ENCODE measurements around the gene AMPD2.
A peak's percentile ranks its signal among the peaks of the same experiment; 100 is the strongest.

AMPD2 gene

GRCh38 chr1:109625601-109626560, 6.2 kb downstream of the AMPD2 start:
- Histone ChIP-seq H3K4me2 (ENCODE audit: low read length) (no peak overlapping the region), H2AK5ac (ENCODE audit: low read length) (no peak overlapping the region), H3K4me1 (ENCODE audit: control insufficient read depth in 1 of 2, insufficient read depth in 2 of 2, low read length in 2 of 2) (peaks cover 0 to 2% of the 10 kb centered on the region in 2 experiments), H3K9ac (ENCODE audit: low read length) (no peak overlapping the region), H2BK12ac (ENCODE audit: low read length) (no peak overlapping the region), H4K12ac (ENCODE audit: low read depth, low read length) (no peak overlapping the region), H2BK120ac (ENCODE audit: insufficient read depth, low read length, poor library complexity) (no peak overlapping the region), H3K4me3 (ENCODE audit: low read depth, low read length) (no peak overlapping the region), H3K14ac (ENCODE audit: low read length) (no peak overlapping the region), H3K27me3 (ENCODE audit: insufficient read depth, low read length) (no peaks in the 10 kb centered on the region), H3K4ac (ENCODE audit: low read depth, low read length) (no peak overlapping the region), H3K23ac (ENCODE audit: low read length) (no peak overlapping the region), H3K36me3 (ENCODE audit: control insufficient read depth in 1 of 2, insufficient read depth in 2 of 2, low read length in 2 of 2) (peaks cover 49% of the 10 kb centered on the region in 2 experiments), H3K79me1 (ENCODE audit: low read length) (peaks cover 2% of the 10 kb centered on the region), H3K18ac (ENCODE audit: low read length) (no peak overlapping the region), H3K79me2 (ENCODE audit: control insufficient read depth, insufficient read depth, low read length, poor library complexity) (peaks cover 2% of the 10 kb centered on the region), H3K9me3 (ENCODE audit: insufficient read depth, low read depth, low read length) (no peaks in the 10 kb centered on the region), H2AFZ (ENCODE audit: insufficient read depth, low read length, poor library complexity) (no peak overlapping the region), H4K91ac (ENCODE audit: low read depth, low read length) (no peak overlapping the region), H3K27ac (ENCODE audit: low read depth, low read length) (no peak overlapping the region), H2BK5ac (ENCODE audit: low read depth, low read length, poor library complexity) (no peak overlapping the region), H4K8ac (ENCODE audit: low read depth, low read length) (no peak overlapping the region)
- DNase-seq = no peak
- no CpG with 5 or more reads among the region's 32 CpGs for WGBS (ENCODE audit: extremely low coverage, insufficient coverage, insufficient read length)

GRCh38 chr1:109626682-109627408, 7.2 kb downstream of the AMPD2 start:
- no peak overlapping the region for H4K8ac ChIP-seq (ENCODE audit: low read depth, low read length)
- H3K23ac ChIP-seq (ENCODE audit: low read length) = no peak overlapping the region
- peaks cover 58 to 59% of the 10 kb centered on the region in 2 experiments for H3K36me3 ChIP-seq (ENCODE audit: control insufficient read depth in 1 of 2, insufficient read depth in 2 of 2, low read length in 2 of 2)
- DNase-seq = no peak
- no peak overlapping the region for H2AK5ac ChIP-seq (ENCODE audit: low read length)
- no peaks in the 10 kb centered on the region for H3K27me3 ChIP-seq (ENCODE audit: insufficient read depth, low read length)
- no peak overlapping the region for H2AFZ ChIP-seq (ENCODE audit: insufficient read depth, low read length, poor library complexity)
- H3K18ac ChIP-seq (ENCODE audit: low read length) = no peak overlapping the region
- no peaks in the 10 kb centered on the region for H3K79me2 ChIP-seq (ENCODE audit: control insufficient read depth, insufficient read depth, low read length, poor library complexity)
- no peak overlapping the region for H3K4me2 ChIP-seq (ENCODE audit: low read length)
- H2BK12ac ChIP-seq (ENCODE audit: low read length) = no peak overlapping the region
- H3K27ac ChIP-seq (ENCODE audit: low read depth, low read length) = no peak overlapping the region
- H2BK5ac ChIP-seq (ENCODE audit: low read depth, low read length, poor library complexity) = no peak overlapping the region
- no peaks in the 10 kb centered on the region for H3K9me3 ChIP-seq (ENCODE audit: insufficient read depth, low read depth, low read length)
- H3K4me3 ChIP-seq (ENCODE audit: low read depth, low read length) = no peak overlapping the region
- no CpG with 5 or more reads among the region's 21 CpGs for WGBS (ENCODE audit: extremely low coverage, insufficient coverage, insufficient read length)
- no peak overlapping the region for H4K12ac ChIP-seq (ENCODE audit: low read depth, low read length)
- H3K14ac ChIP-seq (ENCODE audit: low read length) = no peak overlapping the region
- H3K4ac ChIP-seq (ENCODE audit: low read depth, low read length) = no peak overlapping the region
- no peak overlapping the region for H2BK120ac ChIP-seq (ENCODE audit: insufficient read depth, low read length, poor library complexity)
- H3K9ac ChIP-seq (ENCODE audit: low read length) = no peak overlapping the region
- no peak overlapping the region for H4K91ac ChIP-seq (ENCODE audit: low read depth, low read length)
- no peaks in the 10 kb centered on the region for H3K4me1 ChIP-seq (ENCODE audit: control insufficient read depth in 1 of 2, insufficient read depth in 2 of 2, low read length in 2 of 2)
- H3K79me1 ChIP-seq (ENCODE audit: low read length) = no peaks in the 10 kb centered on the region

- Histone ChIP-seq H3K23ac (ENCODE audit: low read length) (no peak overlapping the region), H2AFZ (ENCODE audit: insufficient read depth, low read length, poor library complexity) (no peak overlapping the region), H3K36me3 (ENCODE audit: control insufficient read depth in 1 of 2, insufficient read depth in 2 of 2, low read length in 2 of 2) (peaks cover 58 to 62% of the 10 kb centered on the region in 2 experiments), H3K9ac (ENCODE audit: low read length) (no peak overlapping the region), H3K4ac (ENCODE audit: low read depth, low read length) (no peak overlapping the region), H3K79me1 (ENCODE audit: low read length) (no peaks in the 10 kb centered on the region), H3K9me3 (ENCODE audit: insufficient read depth, low read depth, low read length) (no peaks in the 10 kb centered on the region), H2BK5ac (ENCODE audit: low read depth, low read length, poor library complexity) (no peak overlapping the region), H3K4me1 (ENCODE audit: control insufficient read depth in 1 of 2, insufficient read depth in 2 of 2, low read length in 2 of 2) (no peaks in the 10 kb centered on the region), H3K18ac (ENCODE audit: low read length) (no peak overlapping the region), H3K4me3 (ENCODE audit: low read depth, low read length) (no peak overlapping the region), H3K14ac (ENCODE audit: low read length) (no peak overlapping the region), H3K79me2 (ENCODE audit: control insufficient read depth, insufficient read depth, low read length, poor library complexity) (no peaks in the 10 kb centered on the region), H2AK5ac (ENCODE audit: low read length) (no peak overlapping the region), H4K91ac (ENCODE audit: low read depth, low read length) (no peak overlapping the region), H3K27ac (ENCODE audit: low read depth, low read length) (no peak overlapping the region), H2BK120ac (ENCODE audit: insufficient read depth, low read length, poor library complexity) (no peak overlapping the region), H4K8ac (ENCODE audit: low read depth, low read length) (no peak overlapping the region), H3K27me3 (ENCODE audit: insufficient read depth, low read length) (no peaks in the 10 kb centered on the region), H3K4me2 (ENCODE audit: low read length) (no peak overlapping the region), H4K12ac (ENCODE audit: low read depth, low read length) (no peak overlapping the region), H2BK12ac (ENCODE audit: low read length) (no peak overlapping the region)
- DNase-seq = no peak
- WGBS (ENCODE audit: extremely low coverage, insufficient coverage, insufficient read length) = no CpG with 5 or more reads among the region's 23 CpGs
Observed at GRCh38 chr1:109627692-109628399, 8.2 kb downstream of the AMPD2 start.

- H3K4me2 ChIP-seq (ENCODE audit: low read length) = no peak overlapping the region
- no peak overlapping the region for H3K14ac ChIP-seq (ENCODE audit: low read length)
- H3K4me3 ChIP-seq (ENCODE audit: low read depth, low read length) = no peak overlapping the region
- H2AFZ ChIP-seq (ENCODE audit: insufficient read depth, low read length, poor library complexity) = no peak overlapping the region
- no peak overlapping the region for H4K12ac ChIP-seq (ENCODE audit: low read depth, low read length)
- no peak overlapping the region for H2BK12ac ChIP-seq (ENCODE audit: low read length)
- H3K9ac ChIP-seq (ENCODE audit: low read length) = no peak overlapping the region
- no peak overlapping the region for H2AK5ac ChIP-seq (ENCODE audit: low read length)
- H2BK120ac ChIP-seq (ENCODE audit: insufficient read depth, low read length, poor library complexity) = no peak overlapping the region
- DNase-seq = peak; percentile 28 to 43
- H2BK5ac ChIP-seq (ENCODE audit: low read depth, low read length, poor library complexity) = no peak overlapping the region
- no peaks in the 10 kb centered on the region for H3K27me3 ChIP-seq (ENCODE audit: insufficient read depth, low read length)
- no peak overlapping the region for H3K4ac ChIP-seq (ENCODE audit: low read depth, low read length)
- H4K91ac ChIP-seq (ENCODE audit: low read depth, low read length) = no peak overlapping the region
- H3K27ac ChIP-seq (ENCODE audit: low read depth, low read length) = no peak overlapping the region
- no peak overlapping the region for H3K23ac ChIP-seq (ENCODE audit: low read length)
- H3K79me2 ChIP-seq (ENCODE audit: control insufficient read depth, insufficient read depth, low read length, poor library complexity) = no peaks in the 10 kb centered on the region
- no peaks in the 10 kb centered on the region for H3K4me1 ChIP-seq (ENCODE audit: control insufficient read depth in 1 of 2, insufficient read depth in 2 of 2, low read length in 2 of 2)
- no peaks in the 10 kb centered on the region for H3K79me1 ChIP-seq (ENCODE audit: low read length)
- peaks cover 58 to 62% of the 10 kb centered on the region in 2 experiments for H3K36me3 ChIP-seq (ENCODE audit: control insufficient read depth in 1 of 2, insufficient read depth in 2 of 2, low read length in 2 of 2)
- H3K18ac ChIP-seq (ENCODE audit: low read length) = no peak overlapping the region
- H4K8ac ChIP-seq (ENCODE audit: low read depth, low read length) = no peak overlapping the region
- H3K9me3 ChIP-seq (ENCODE audit: insufficient read depth, low read depth, low read length) = no peaks in the 10 kb centered on the region
- WGBS (ENCODE audit: extremely low coverage, insufficient coverage, insufficient read length) = no CpG with 5 or more reads among the region's 23 CpGs
Observed at GRCh38 chr1:109628540-109629321, 9.1 kb downstream of the AMPD2 start.
